CD4-positive, CD25-positive, alpha-beta regulatory T cell (primary cell): Measurements from ENCODE around the gene PLEKHF1. TPM values are rescaled to one million over a fixed set of nuclear protein-coding genes. Genes with fewer than 3 reads are reported as not detected.

Source experiments
- ATAC-seq, 2 donors: fragments of 150-1000 bp; cut with Tn5 transposase; one replicate each; pipeline ENCODE4 v1.10.0; 2021; ENCODE audit warnings: low read depth in 2 of 2, moderate number of reproducible peaks in 2 of 2, moderate library complexity in 1 of 2
- DNase-seq, 3 donors: peaks; one replicate each; pipeline versions ENCODE4 v3.0.0 to v3.0.0-alpha.2; 2012 to 2022; ENCODE audit warnings: mixed read lengths in 1 of 3
- H3K27ac ChIP-seq: one replicate; pipeline ENCODE4 v1.7.0; 2013; ENCODE audit warnings: mild to moderate bottlenecking, low read length; ENCODE audit not compliant: insufficient read depth, poor library complexity, severe bottlenecking
- H3K27me3 ChIP-seq: one replicate; pipeline ENCODE4 v1.7.0; 2013; ENCODE audit warnings: low read length; ENCODE audit not compliant: control insufficient read depth, insufficient read depth
- H3K36me3 ChIP-seq: one replicate; pipeline ENCODE4 v1.7.0; 2013; ENCODE audit warnings: mild to moderate bottlenecking, low read length, moderate library complexity; ENCODE audit not compliant: control insufficient read depth, insufficient read depth
- H3K4me1 ChIP-seq: 2 replicates; pipeline ENCODE4 v1.7.0; 2013; ENCODE audit warnings: mild to moderate bottlenecking, low read length; ENCODE audit not compliant: insufficient read depth, control insufficient read depth, poor library complexity, severe bottlenecking
- H3K4me3 ChIP-seq: one replicate; pipeline ENCODE4 v1.7.0; 2013; ENCODE audit warnings: low read depth, mild to moderate bottlenecking, low read length, moderate library complexity
- H3K9me3 ChIP-seq, 2 experiments: 1 replicate in 1 of 2; 2 replicates in 1 of 2; pipeline ENCODE4 v1.7.0; 2013; ENCODE audit warnings: low read length in 2 of 2, mild to moderate bottlenecking in 1 of 2, moderate library complexity in 1 of 2; ENCODE audit not compliant: control insufficient read depth in 2 of 2
- H3K27ac Mint-ChIP-seq, 3 donors: one replicate each; pipeline ENCODE4 v1.8.0; 2020 to 2022; ENCODE audit warnings: mild to moderate bottlenecking in 3 of 3, mixed read lengths in 3 of 3, moderate library complexity in 2 of 3
- H3K27me3 Mint-ChIP-seq: one replicate; pipeline ENCODE4 v1.8.0; 2022; ENCODE audit warnings: mild to moderate bottlenecking, mixed read lengths
- H3K36me3 Mint-ChIP-seq: one replicate; pipeline ENCODE4 v1.8.0; 2020; ENCODE audit warnings: mixed read lengths
- H3K4me1 Mint-ChIP-seq, 4 donors: one replicate each; pipeline ENCODE4 v1.8.0; 2020 to 2022; ENCODE audit warnings: mixed read lengths in 4 of 4, mild to moderate bottlenecking in 1 of 4
- H3K4me3 Mint-ChIP-seq, 4 donors: one replicate each; pipeline ENCODE4 v1.8.0; 2020 to 2022; ENCODE audit warnings: mild to moderate bottlenecking in 4 of 4, mixed read lengths in 4 of 4, moderate library complexity in 3 of 4
- H3K9me3 Mint-ChIP-seq, 7 donors: one replicate each; pipeline ENCODE4 v1.8.0; 2020 to 2022; ENCODE audit warnings: mixed read lengths in 7 of 7, mild to moderate bottlenecking in 3 of 7, moderate library complexity in 2 of 7
- polyA plus RNA-seq, 4 donors: library from polyadenylated mRNA; unstranded; fragments of 300-500 nt; fragmentation: Illumina TruSeq; gene quantifications; one replicate each; pipeline ENCODE4 v1.2.3, GENCODE V29; 2021
- total RNA-seq: library from RNA; stranded (reverse); gene quantifications from one replicate; pipeline ENCODE4 v1.2.3, GENCODE V29; 2022

PLEKHF1 gene
- total and polyA plus RNA-seq, 5 donors from 2014 or later = 21.0 to 49.3 (median 35.1) TPM

DNA sequence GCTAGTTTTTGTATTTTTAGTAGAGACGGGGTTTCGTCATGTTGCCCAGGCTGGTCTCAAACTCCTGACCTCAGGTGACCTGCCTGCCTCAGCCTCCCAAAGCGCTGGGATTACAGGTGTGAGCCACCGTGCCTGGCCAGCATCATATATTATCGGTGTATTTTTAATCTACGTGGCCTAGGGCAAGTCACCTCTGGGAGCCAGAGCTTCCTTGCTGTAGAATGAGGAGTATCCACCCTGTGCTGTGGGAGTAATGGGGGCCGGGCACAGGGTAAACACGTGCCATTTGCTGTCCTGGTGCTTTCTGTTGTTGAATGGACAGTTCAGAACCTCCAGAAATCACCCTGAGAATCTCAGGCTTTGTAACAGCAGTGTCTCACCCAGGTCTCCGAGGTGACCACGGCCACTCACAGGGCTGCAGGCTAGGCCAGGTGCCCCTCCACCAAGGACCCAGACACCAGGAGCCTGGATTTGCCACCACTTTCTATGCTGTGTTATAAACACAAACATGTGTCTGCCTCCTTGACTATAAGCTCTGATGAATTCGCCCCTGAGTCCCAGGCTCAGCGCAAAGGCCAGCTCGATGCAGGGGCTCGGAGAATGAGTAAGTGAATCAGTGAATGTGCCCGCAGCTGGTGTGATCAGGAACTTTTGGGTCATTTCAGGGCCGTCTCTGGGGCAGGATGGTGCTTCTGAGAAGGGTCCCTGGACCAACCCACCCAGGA, 36.4 kb upstream of the PLEKHF1 start:
- Histone ChIP-seq H3K27ac (no peak overlapping the region), H3K4me1 (peaks cover 13% of the 10 kb centered on the region), H3K9me3 (peaks cover 0 to 2% of the 10 kb centered on the region in 2 experiments), H3K36me3 (no peaks in the 10 kb centered on the region), H3K4me3 (no peak overlapping the region), H3K27me3 (no peaks in the 10 kb centered on the region)
- DNase-seq (no peak), ATAC-seq (no peak)
- H3K9me3 Mint-ChIP-seq = no peaks in the 10 kb centered on the region
- H3K27ac Mint-ChIP-seq = no peak overlapping the region
- peaks cover 4% of the 10 kb centered on the region for H3K27me3 Mint-ChIP-seq
- no peak overlapping the region for H3K4me3 Mint-ChIP-seq
- peaks cover 4 to 11% (median 4%) of the 10 kb centered on the region in 4 donors for H3K4me1 Mint-ChIP-seq
- H3K36me3 Mint-ChIP-seq = no peaks in the 10 kb centered on the region

DNA sequence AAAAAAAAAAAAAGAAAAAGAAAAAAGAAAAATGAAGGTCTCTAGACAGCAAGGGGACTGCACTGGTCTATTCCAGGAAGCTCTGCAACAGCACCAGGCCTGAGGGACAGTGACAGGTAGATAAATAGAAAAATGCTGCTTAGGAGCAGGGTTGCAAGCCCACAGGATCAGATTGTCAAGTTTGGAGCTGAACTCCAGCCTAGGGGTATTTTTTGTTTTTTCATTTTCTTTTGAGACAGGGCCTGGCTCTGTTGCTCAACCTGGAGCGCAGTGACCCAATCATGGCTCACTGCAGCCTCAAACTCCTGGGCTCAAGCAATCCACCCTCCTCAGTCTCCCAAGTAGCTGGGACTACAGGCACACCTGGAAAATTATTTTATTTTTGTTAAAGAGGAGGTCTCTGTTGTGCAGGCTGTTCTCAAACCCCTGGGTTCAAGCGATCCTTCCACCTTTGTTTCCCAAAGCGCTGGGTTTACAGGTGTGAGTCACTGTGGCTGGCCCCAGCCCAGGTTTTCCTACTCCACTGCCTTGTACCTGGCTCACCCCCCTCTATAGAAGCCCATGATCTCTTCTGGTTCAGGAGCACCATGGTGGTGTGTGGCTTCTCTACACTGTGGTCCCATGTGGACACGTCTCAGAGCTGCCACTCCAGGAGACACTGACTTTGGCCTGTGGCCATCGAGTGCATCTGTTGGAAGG, 35.3 kb upstream of the PLEKHF1 start:
- no peak for ATAC-seq
- Mint-ChIP-seq H3K27me3 (peaks cover 4% of the 10 kb centered on the region), H3K27ac (no peak overlapping the region), H3K4me1 (peaks cover 0 to 4% (median 1%) of the 10 kb centered on the region in 4 donors), H3K4me3 (no peak overlapping the region), H3K9me3 (peaks cover 0 to 2% (median 0%) of the 10 kb centered on the region in 7 donors), H3K36me3 (no peaks in the 10 kb centered on the region)
- H3K9me3 ChIP-seq = peaks cover 0 to 3% of the 10 kb centered on the region in 2 experiments
- H3K27ac ChIP-seq = no peak overlapping the region
- H3K4me1 ChIP-seq = peaks cover 2% of the 10 kb centered on the region
- H3K36me3 ChIP-seq = no peaks in the 10 kb centered on the region
- no peaks in the 10 kb centered on the region for H3K27me3 ChIP-seq
- DNase-seq = no peak
- no peak overlapping the region for H3K4me3 ChIP-seq

DNA sequence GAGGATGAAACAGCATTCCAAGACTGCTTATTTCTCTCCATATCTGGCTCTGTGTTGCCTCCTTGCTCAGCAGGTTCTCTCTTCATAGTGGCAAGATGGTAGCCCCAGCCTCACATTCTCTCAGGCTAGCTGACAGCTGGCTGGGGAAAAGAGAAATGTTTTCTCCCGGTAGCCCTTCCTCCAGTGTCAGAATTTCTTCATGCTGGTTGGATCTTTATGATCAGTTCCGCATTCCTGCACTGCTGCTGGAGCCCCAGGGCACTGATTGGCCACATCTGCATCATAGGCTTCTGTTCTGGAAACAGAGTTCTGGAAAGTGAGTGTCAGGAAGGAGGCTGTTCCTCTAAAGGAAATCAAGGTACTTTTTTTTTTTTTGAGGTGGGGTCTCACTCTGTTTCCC, 34.6 kb upstream of the PLEKHF1 start:
- peaks cover 0 to 3% of the 10 kb centered on the region in 2 experiments for H3K9me3 ChIP-seq
- H3K9me3 Mint-ChIP-seq = peaks cover 0 to 2% (median 0%) of the 10 kb centered on the region in 7 donors
- H3K4me3 ChIP-seq = no peak overlapping the region
- ATAC-seq (no peak), DNase-seq (no peak)
- no peak overlapping the region for H3K27ac Mint-ChIP-seq
- no peaks in the 10 kb centered on the region for H3K4me1 Mint-ChIP-seq
- no peaks in the 10 kb centered on the region for H3K4me1 ChIP-seq
- H3K27me3 ChIP-seq = no peaks in the 10 kb centered on the region
- no peak overlapping the region for H3K27ac ChIP-seq
- no peaks in the 10 kb centered on the region for H3K36me3 ChIP-seq
- peaks cover 4% of the 10 kb centered on the region for H3K27me3 Mint-ChIP-seq
- no peaks in the 10 kb centered on the region for H3K36me3 Mint-ChIP-seq
- H3K4me3 Mint-ChIP-seq = no peak overlapping the region

DNA sequence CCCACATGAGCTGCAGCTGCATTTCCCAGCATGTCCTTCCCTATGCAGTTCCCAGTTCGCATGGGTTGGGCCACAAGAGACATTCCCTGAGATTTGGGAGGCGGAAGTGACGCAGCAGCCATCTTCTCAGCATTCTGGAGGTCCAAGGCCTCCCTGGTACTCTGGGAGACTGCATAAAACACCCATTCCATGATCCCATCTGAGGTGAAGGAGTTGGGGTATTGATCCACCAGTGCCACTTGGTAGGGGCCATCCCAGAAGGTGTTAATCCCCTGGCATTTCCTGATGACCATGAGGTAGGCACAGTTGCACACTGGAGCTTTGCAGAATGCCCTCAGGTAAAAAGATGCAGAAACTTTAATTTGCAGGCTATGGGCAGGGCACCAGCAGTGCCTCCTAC, 33.8 kb upstream of the PLEKHF1 start:
- H3K36me3 ChIP-seq = no peaks in the 10 kb centered on the region
- H3K4me1 Mint-ChIP-seq = no peaks in the 10 kb centered on the region
- ATAC-seq (no peak), DNase-seq (no peak)
- H3K9me3 ChIP-seq = peaks cover 0 to 3% of the 10 kb centered on the region in 2 experiments
- no peak overlapping the region for H3K4me3 Mint-ChIP-seq
- H3K36me3 Mint-ChIP-seq = no peaks in the 10 kb centered on the region
- no peak overlapping the region for H3K4me3 ChIP-seq
- peaks cover 0 to 2% (median 0%) of the 10 kb centered on the region in 7 donors for H3K9me3 Mint-ChIP-seq
- H3K27ac ChIP-seq = no peak overlapping the region
- no peaks in the 10 kb centered on the region for H3K4me1 ChIP-seq
- H3K27me3 Mint-ChIP-seq = peaks cover 4% of the 10 kb centered on the region
- H3K27ac Mint-ChIP-seq = no peak overlapping the region
- no peaks in the 10 kb centered on the region for H3K27me3 ChIP-seq

DNA sequence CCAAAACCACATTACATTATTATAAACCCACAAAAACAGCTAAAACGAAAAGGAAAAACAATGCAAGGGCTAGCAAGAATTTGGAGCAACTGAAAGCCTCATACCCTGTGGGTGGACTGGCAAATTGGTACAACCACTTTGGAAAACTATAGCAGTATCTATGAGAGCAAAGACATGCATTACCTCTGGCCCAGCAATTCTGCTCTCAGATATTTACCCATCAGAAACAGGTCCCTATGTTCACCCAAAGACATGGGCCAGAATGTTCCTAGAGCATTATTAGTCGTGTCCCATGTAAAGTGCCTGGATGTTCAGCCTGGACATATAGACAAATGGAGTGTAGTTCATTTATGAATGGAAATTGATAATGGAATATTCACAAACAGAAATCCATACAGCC, 31.3 kb upstream of the PLEKHF1 start:
- Mint-ChIP-seq H3K4me3 (no peak overlapping the region), H3K4me1 (no peaks in the 10 kb centered on the region), H3K27ac (no peak overlapping the region), H3K27me3 (peaks cover 13% of the 10 kb centered on the region), H3K36me3 (no peaks in the 10 kb centered on the region), H3K9me3 (peaks cover 0 to 2% (median 0%) of the 10 kb centered on the region in 7 donors)
- no peaks in the 10 kb centered on the region for H3K27me3 ChIP-seq
- H3K4me3 ChIP-seq = no peak overlapping the region
- DNase-seq = no peak
- H3K9me3 ChIP-seq = peaks cover 0 to 3% of the 10 kb centered on the region in 2 experiments
- no peak for ATAC-seq
- no peaks in the 10 kb centered on the region for H3K4me1 ChIP-seq
- no peak overlapping the region for H3K27ac ChIP-seq
- no peaks in the 10 kb centered on the region for H3K36me3 ChIP-seq

DNA sequence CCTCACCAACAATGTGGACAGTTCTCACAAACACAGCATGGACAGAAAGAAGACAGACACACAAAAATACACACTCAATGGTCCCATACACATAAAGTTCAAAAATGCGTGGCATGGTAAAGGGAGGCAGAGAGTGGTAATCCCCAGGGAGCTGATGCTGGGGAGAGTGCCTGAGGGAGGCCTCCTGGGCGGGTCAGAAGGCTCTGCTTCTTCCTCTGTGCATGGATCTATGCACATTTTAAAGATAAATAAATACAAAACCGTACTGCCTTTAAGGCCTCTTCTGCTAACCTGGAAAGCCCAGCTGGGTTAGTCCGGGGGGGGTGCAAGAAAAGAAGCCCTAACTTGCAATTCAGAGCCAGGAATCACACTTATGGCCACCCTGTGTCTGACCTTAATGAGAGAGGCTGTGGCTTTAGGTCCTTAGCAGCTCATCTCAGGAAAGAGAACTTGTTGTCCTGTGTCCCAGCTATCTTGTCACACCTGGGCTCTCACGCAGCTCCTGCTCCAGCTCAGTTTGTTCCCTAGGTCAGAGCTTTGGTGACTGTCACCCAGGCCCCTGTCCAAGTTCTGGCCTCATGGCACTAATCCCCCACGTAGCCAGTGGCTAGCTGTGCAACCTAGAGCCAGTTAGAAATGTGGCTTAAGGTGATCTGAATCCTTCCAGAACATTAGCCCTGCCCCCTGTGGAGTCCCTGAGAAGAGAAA, 30.7 kb upstream of the PLEKHF1 start:
- H3K9me3 Mint-ChIP-seq = peaks cover 0 to 2% (median 0%) of the 10 kb centered on the region in 7 donors
- no peaks in the 10 kb centered on the region for H3K4me1 Mint-ChIP-seq
- no peak overlapping the region for H3K27ac Mint-ChIP-seq
- no peak overlapping the region for H3K4me3 ChIP-seq
- DNase-seq = no peak
- H3K27ac ChIP-seq = no peak overlapping the region
- H3K27me3 Mint-ChIP-seq = peaks cover 17% of the 10 kb centered on the region
- no peaks in the 10 kb centered on the region for H3K27me3 ChIP-seq
- no peaks in the 10 kb centered on the region for H3K4me1 ChIP-seq
- ATAC-seq = no peak
- no peak overlapping the region for H3K4me3 Mint-ChIP-seq
- H3K36me3 Mint-ChIP-seq = no peaks in the 10 kb centered on the region
- no peaks in the 10 kb centered on the region for H3K36me3 ChIP-seq
- H3K9me3 ChIP-seq = peaks cover 0 to 3% of the 10 kb centered on the region in 2 experiments

DNA sequence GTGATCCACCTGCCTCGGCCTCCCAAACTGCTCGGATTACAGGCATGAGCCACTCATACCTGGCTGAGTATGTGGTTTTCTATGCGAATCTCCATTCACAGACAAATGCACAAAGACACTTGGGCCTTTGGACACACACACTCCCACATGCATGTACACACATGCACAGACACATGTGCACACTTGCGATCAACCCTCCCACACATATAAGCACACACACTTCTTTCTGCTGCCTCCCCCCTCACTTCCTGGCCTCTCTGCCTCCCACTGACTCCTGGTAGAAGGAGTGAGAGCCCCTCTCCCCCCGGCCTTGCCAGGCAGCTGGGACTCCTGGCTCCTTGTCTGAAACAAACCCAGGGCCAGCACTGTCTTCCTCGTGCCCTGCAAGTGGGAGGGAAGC, 29.3 kb upstream of the PLEKHF1 start:
- peaks cover 27% of the 10 kb centered on the region for H3K27me3 Mint-ChIP-seq
- Histone ChIP-seq H3K27me3 (no peaks in the 10 kb centered on the region), H3K9me3 (peaks cover 0 to 3% of the 10 kb centered on the region in 2 experiments), H3K27ac (no peak overlapping the region), H3K36me3 (no peaks in the 10 kb centered on the region), H3K4me1 (no peaks in the 10 kb centered on the region), H3K4me3 (no peak overlapping the region)
- DNase-seq (no peak), ATAC-seq (no peak)
- peaks cover 0 to 2% (median 0%) of the 10 kb centered on the region in 7 donors for H3K9me3 Mint-ChIP-seq
- no peaks in the 10 kb centered on the region for H3K36me3 Mint-ChIP-seq
- no peak overlapping the region for H3K27ac Mint-ChIP-seq
- no peak overlapping the region for H3K4me3 Mint-ChIP-seq
- H3K4me1 Mint-ChIP-seq = no peaks in the 10 kb centered on the region
